ENCODE results near the gene SCART1. TPM values are rescaled to one million over a fixed set of nuclear protein-coding genes. Genes with fewer than 3 reads are reported as not detected.

The SCART1 gene
- total and polyA plus RNA-seq, 10 of the 15 experiments (the other 5 are each of a cell fraction or from before 2014, with no cell fraction given): 0.05 to 22.0 (median 0.58) TPM

GRCh38 chr10:133448120-133448519, 5.6 kb upstream of the SCART1 start (continued):
- TF ChIP-seq ZNF687 (IDR thresholded peaks at IDR 0.05) (no peak), CBFB (IDR thresholded peaks at IDR 0.05; ENCODE audit: low read depth) (no peak), STAT1 (conservative IDR thresholded peaks at IDR 0.05) (no peak), FOXM1 (IDR thresholded peaks at IDR 0.05; ENCODE audit: low read depth, low read length) (no peak), RCOR1 (conservative IDR thresholded peaks at IDR 0.05; ENCODE audit: low read depth, low read length) (no peak)

GRCh38 chr10:133451346-133451745, 2.4 kb upstream of the SCART1 start:
- in situ Hi-C loops (cut with MboI) (no loop called here), intact Hi-C loops (cut with micrococcal nuclease; ENCODE audit: unreplicated experiment) (no loop called here)
- BruUV-seq (replicated peaks): no TSS peak
- H3K27ac ChIP-seq (ENCODE audit: control insufficient read depth, insufficient read depth): no peak overlapping the region
- no peak overlapping the region for H2AFZ ChIP-seq (ENCODE audit: control insufficient read depth, low read depth, low read length)
- CTCF ChIA-PET: interaction anchor here (0.7 to 1.3 kb wide), 2 partner anchors 9 to 62 kb away, joined by 3 to 4 read pairs; no protein-coding TSS in a partner anchor
- TF ChIP-seq YY1 (IDR thresholded peaks at IDR 0.05; ENCODE audit: low read depth, low read length): no peak
- TF ChIP-seq CHD2 (IDR thresholded peaks at IDR 0.05; ENCODE audit: borderline replicate concordance, low read depth, low read length): no peak
- no peak for TF ChIP-seq TARDBP (IDR thresholded peaks at IDR 0.05; ENCODE audit: borderline replicate concordance)
- no peak for TF ChIP-seq RB1 (IDR thresholded peaks at IDR 0.05; ENCODE audit: borderline replicate concordance)
- no peak for TF ChIP-seq POLR2AphosphoS5 (IDR thresholded peaks at IDR 0.05; ENCODE audit: low read length)
- TF ChIP-seq ZBTB4 (CRISPR knock-in tag; IDR thresholded peaks at IDR 0.05): no peak
- no peak for TF ChIP-seq NFXL1 (IDR thresholded peaks at IDR 0.05; ENCODE audit: borderline replicate concordance)
- H3K36me3 ChIP-seq (ENCODE audit: control insufficient read depth in 2 of 2, insufficient read depth in 2 of 2, low read length in 1 of 2): no peaks in the 10 kb centered on the region
- ATAC-seq (no peak), DNase-seq (ENCODE audit: low read depth, low spot score) (no peak), FAIRE-seq (no peak)
- no peaks in the 10 kb centered on the region for H3K79me2 ChIP-seq (ENCODE audit: control insufficient read depth, insufficient read depth, low read length)
- H4K20me1 ChIP-seq (ENCODE audit: control insufficient read depth, insufficient read depth): no peaks in the 10 kb centered on the region
- SMC1A ChIA-PET (ENCODE audit: uncharacterized antibody, unreplicated experiment): no interaction called here
- H3K4me2 ChIP-seq (ENCODE audit: control insufficient read depth, insufficient read depth): no peak overlapping the region
- RAD21 ChIA-PET (ENCODE audit: unreplicated experiment): no interaction called here
- H3K4me3 ChIP-seq: no peak overlapping the region
- 18% methylated on average over 4 of the region's 4 CpGs for WGBS (ENCODE audit: insufficient coverage, insufficient replicate concordance, low lambda C conversion rate, missing lambda C conversion rate)
- POLR2A ChIA-PET: no interaction called here
- no peaks in the 10 kb centered on the region for H3K4me1 ChIP-seq (ENCODE audit: control insufficient read depth, insufficient read depth, low read length)
- H3K9ac ChIP-seq (ENCODE audit: control insufficient read depth, insufficient read depth, low read length): no peak overlapping the region
- H3K27me3 ChIP-seq (replicated peaks in 1 of 2; ENCODE audit: control insufficient read depth in 2 of 2, insufficient read depth in 2 of 2, low read length in 1 of 2): no peaks in the 10 kb centered on the region
- peaks cover 2% of the 10 kb centered on the region; the same call in 2 of the 3 replicates for H3K9me3 ChIP-seq (replicated peaks; ENCODE audit: control insufficient read depth, insufficient read depth, low read length)
